IMR-90 (cell line): Measurements from ENCODE around the gene DOLPP1. TPM values are rescaled to one million over a fixed set of nuclear protein-coding genes. Genes with fewer than 3 reads are reported as not detected.

Source experiments
- ATAC-seq: fragments of 200-7000 bp; cut with Tn5 transposase; 2 replicates; pipeline ENCODE4 v1.9.1; 2020; ENCODE audit warnings: low read depth, mild to moderate bottlenecking, moderate library complexity
- BruUV-seq: library from RNA; stranded (reverse); fragments of 400-500 nt; replicated peaks from 2 replicates; lab custom pipeline; 2021; lab: Mats Ljungman, UMichigan
- CTCF ChIA-PET: fragments of 300-600 bp; formaldehyde crosslinking; extraction: SDS; loops from one replicate; lab custom pipeline; 2021; ENCODE audit warnings: antibody characterized with exemption; lab: Yijun Ruan, JAX
- POLR2A ChIA-PET: fragments of 300-600 bp; sonication (Branson Sonifier 250); formaldehyde crosslinking; loops from one replicate; lab custom pipeline; 2022; ENCODE audit warnings: antibody characterized with exemption; ENCODE audit not compliant: unreplicated experiment; lab: Charles Lee
- DNase-seq: peaks from one replicate; pipeline ENCODE4 v3.0.0; 2013
- H2AFZ ChIP-seq: replicated peaks from 2 replicates; pipeline ENCODE3; 2013; ENCODE audit warnings: low read length, mild to moderate bottlenecking; ENCODE audit not compliant: poor library complexity
- H2AK5ac ChIP-seq: 2 replicates; pipeline ENCODE4 v1.6.1; 2013; ENCODE audit warnings: low read depth, low read length, inconsistent platforms
- H2AK9ac ChIP-seq: replicated peaks from 2 replicates; pipeline ENCODE3; 2013; ENCODE audit warnings: mild to moderate bottlenecking, low read depth, low read length, moderate library complexity; ENCODE audit not compliant: poor library complexity
- H2BK120ac ChIP-seq: 2 replicates; pipeline ENCODE4 v1.6.1; 2013; ENCODE audit warnings: low read depth, low read length, inconsistent platforms
- H2BK15ac ChIP-seq: 3 replicates; pipeline ENCODE4 v1.6.1; 2013; ENCODE audit warnings: low read depth, low read length, inconsistent platforms
- H2BK20ac ChIP-seq: 2 replicates; pipeline ENCODE4 v1.6.1; 2013; ENCODE audit warnings: low read depth, mild to moderate bottlenecking, inconsistent platforms, low read length, moderate library complexity
- H2BK5ac ChIP-seq: 2 replicates; pipeline ENCODE4 v1.6.1; 2013; ENCODE audit warnings: mild to moderate bottlenecking, low read depth, low read length, inconsistent platforms; ENCODE audit not compliant: poor library complexity, severe bottlenecking
- H3K14ac ChIP-seq: replicated peaks from 2 replicates; pipeline ENCODE4 v1.6.1; 2013; ENCODE audit warnings: low read depth, low read length, inconsistent platforms
- H3K18ac ChIP-seq: 2 replicates; pipeline ENCODE4 v1.6.1; 2013; ENCODE audit warnings: low read depth, low read length, control low read depth
- H3K23ac ChIP-seq: 2 replicates; pipeline ENCODE4 v1.6.1; 2013; ENCODE audit warnings: low read depth, low read length, inconsistent platforms
- H3K27ac ChIP-seq: 2 replicates; pipeline ENCODE4 v1.5.1; 2013; ENCODE audit warnings: mild to moderate bottlenecking, control low read depth, low read length; ENCODE audit not compliant: insufficient read depth
- H3K27me3 ChIP-seq: 2 replicates; pipeline ENCODE4 v1.6.1; 2013; ENCODE audit warnings: low read length; ENCODE audit not compliant: control insufficient read depth, insufficient read depth
- H3K36me3 ChIP-seq: 2 replicates; pipeline ENCODE4 v1.6.1; 2013; ENCODE audit warnings: low read length, mixed read lengths; ENCODE audit not compliant: control insufficient read depth, insufficient read depth
- H3K4ac ChIP-seq: 2 replicates; pipeline ENCODE4 v1.6.1; 2013; ENCODE audit warnings: low read depth, low read length, inconsistent platforms
- H3K4me1 ChIP-seq: 2 replicates; pipeline ENCODE4 v1.6.1; 2013; ENCODE audit warnings: low read length, mixed read lengths; ENCODE audit not compliant: control insufficient read depth, insufficient read depth
- H3K4me2 ChIP-seq: 2 replicates; pipeline ENCODE4 v1.6.1; 2013; ENCODE audit warnings: low read depth, mild to moderate bottlenecking, control low read depth, low read length, moderate library complexity
- H3K4me3 ChIP-seq: 2 replicates; pipeline ENCODE4 v1.5.1; 2013; ENCODE audit warnings: low read depth, mild to moderate bottlenecking, control low read depth, low read length, moderate library complexity; ENCODE audit not compliant: insufficient read depth
- H3K56ac ChIP-seq: 2 replicates; pipeline ENCODE4 v1.6.1; 2013; ENCODE audit warnings: low read length, inconsistent platforms; ENCODE audit not compliant: insufficient read depth; ENCODE audit errors: extremely low read depth
- H3K79me1 ChIP-seq, 2 experiments: 2 replicates each; pipeline ENCODE4 v1.6.1; 2013; ENCODE audit warnings: low read length in 2 of 2, inconsistent platforms in 1 of 2, low read depth in 1 of 2
- H3K9ac ChIP-seq: 2 replicates; pipeline ENCODE4 v1.6.1; 2013; ENCODE audit warnings: low read depth, low read length, control low read depth
- H3K9me1 ChIP-seq: 2 replicates; pipeline ENCODE4 v1.6.1; 2013; ENCODE audit warnings: low read length, inconsistent platforms; ENCODE audit not compliant: insufficient read depth
- H3K9me3 ChIP-seq: 2 replicates; pipeline ENCODE4 v1.6.1; 2013; ENCODE audit warnings: low read length; ENCODE audit not compliant: control insufficient read depth, insufficient read depth
- H4K20me1 ChIP-seq: 2 replicates; pipeline ENCODE4 v1.6.1; 2013; ENCODE audit warnings: low read length, inconsistent platforms; ENCODE audit not compliant: insufficient read depth
- H4K5ac ChIP-seq: 2 replicates; pipeline ENCODE4 v1.6.1; 2013; ENCODE audit warnings: mild to moderate bottlenecking, low read depth, low read length, control low read depth
- H4K8ac ChIP-seq, 2 experiments: 2 replicates each; pipeline ENCODE4 v1.6.1; 2013; ENCODE audit warnings: low read depth in 2 of 2, low read length in 2 of 2, control low read depth in 1 of 2, inconsistent platforms in 1 of 2
- H4K91ac ChIP-seq: 2 replicates; pipeline ENCODE4 v1.6.1; 2013; ENCODE audit warnings: low read depth, low read length, inconsistent platforms; ENCODE audit not compliant: insufficient read depth
- BHLHE40 ChIP-seq: fragments of 150-350 bp; IDR thresholded peaks from 2 replicates; pipeline ENCODE4 v1.6.1; 2016; ENCODE audit warnings: mild to moderate bottlenecking, low read depth, low read length
- CEBPB ChIP-seq: IDR thresholded peaks from 2 replicates; pipeline ENCODE4 v1.6.1; 2012; ENCODE audit warnings: low read depth, low read length, improper control_type of control experiment
- CHD1 ChIP-seq: IDR thresholded peaks from 2 replicates; pipeline ENCODE4 v1.6.1; 2012; ENCODE audit warnings: low read depth, low read length, improper control_type of control experiment
- FOS ChIP-seq: fragments of 150-350 bp; IDR thresholded peaks from 2 replicates; pipeline ENCODE4 v1.6.1; 2016; ENCODE audit warnings: low read depth, low read length
- MAFK ChIP-seq: IDR thresholded peaks from 2 replicates; pipeline ENCODE4 v1.6.1; 2012; ENCODE audit warnings: low read depth, low read length, improper control_type of control experiment
- MAZ ChIP-seq: IDR thresholded peaks from 2 replicates; pipeline ENCODE4 v1.6.1; 2012; ENCODE audit warnings: low read depth, mild to moderate bottlenecking, low read length, improper control_type of control experiment, moderate library complexity, borderline replicate concordance
- MXI1 ChIP-seq: IDR thresholded peaks from 2 replicates; pipeline ENCODE4 v1.6.1; 2012; ENCODE audit warnings: low read depth, mild to moderate bottlenecking, low read length, moderate library complexity, borderline replicate concordance
- NFE2L2 ChIP-seq: fragments of 150-350 bp; IDR thresholded peaks from 2 replicates; pipeline ENCODE4 v1.6.1; 2016; ENCODE audit warnings: low read depth, mild to moderate bottlenecking, low read length
- POLR2A ChIP-seq: IDR thresholded peaks from 2 replicates; pipeline ENCODE4 v1.6.1; 2012; ENCODE audit warnings: mild to moderate bottlenecking, low read depth, low read length
- RAD21 ChIP-seq: IDR thresholded peaks from 2 replicates; pipeline ENCODE4 v1.6.1; 2012; ENCODE audit warnings: low read length, improper control_type of control experiment
- RCOR1 ChIP-seq: IDR thresholded peaks from 2 replicates; pipeline ENCODE4 v1.6.1; 2012; ENCODE audit warnings: mild to moderate bottlenecking, low read length, improper control_type of control experiment; ENCODE audit not compliant: insufficient replicate concordance
- RFX5 ChIP-seq: IDR thresholded peaks from 2 replicates; pipeline ENCODE4 v1.8.0; 2012; ENCODE audit warnings: low read depth, mild to moderate bottlenecking, low read length, moderate library complexity
- SMC3 ChIP-seq: fragments of 150-350 bp; IDR thresholded peaks from 2 replicates; pipeline ENCODE4 v1.6.1; 2016; ENCODE audit warnings: low read depth, mild to moderate bottlenecking, antibody characterized with exemption, low read length, moderate library complexity
- WGBS, 2 experiments: methylation state at CpG; one replicate each; pipeline versions ENCODE4 v1.1.5 to v1.1.7; 2013; ENCODE audit warnings: missing lambda C conversion rate in 2 of 2; ENCODE audit not compliant: insufficient read length in 1 of 2; ENCODE audit errors: extremely low coverage in 2 of 2; 5-methylcytosine and 5-hydroxymethylcytosine counted together
- dilution Hi-C: fragments of 300-500 bp; cut with HindIII; formaldehyde crosslinking; loops from one replicate; pipeline ENCODE4 v1.14.3; 2018; ENCODE audit warnings: low sequenced_read_pairs; ENCODE audit not compliant: unreplicated experiment
- in situ Hi-C: fragments of 300-500 bp; cut with MboI; formaldehyde crosslinking; loops from 3 replicates; pipeline ENCODE4 v1.14.3; 2019; ENCODE audit warnings: low sequenced_read_pairs, inconsistent platforms, mixed read lengths
- intact Hi-C: fragments of 100-400 bp; cut with micrococcal nuclease; formaldehyde crosslinking; loops from 2 replicates; pipeline ENCODE4 v1.10.0; 2022
- polyA plus RNA-seq, 3 experiments: library from polyadenylated mRNA; depleted of rRNA; stranded (reverse); fragments of >200 nt; gene quantifications; 2 replicates each; pipeline ENCODE4 v1.2.3, GENCODE V29; 2012; ENCODE audit warnings: low replicate concordance in 1 of 3
- total RNA-seq: library from RNA; depleted of rRNA; stranded (reverse); fragments of >200 nt; gene quantifications from 2 replicates; pipeline ENCODE4 v1.2.3, GENCODE V29; 2012
- TF ChIP-seq, protein P1 (sequence below): fragments of 150-350 bp; IDR thresholded peaks from 2 replicates; pipeline ENCODE4 v1.6.1; 2017; ENCODE audit warnings: mild to moderate bottlenecking, antibody characterized with exemption, low read length, low read depth
- TF ChIP-seq, protein P2 (sequence below): fragments of 150-350 bp; IDR thresholded peaks from 2 replicates; pipeline ENCODE4 v1.6.1; 2016; ENCODE audit warnings: low read depth, mild to moderate bottlenecking, low read length, moderate library complexity, borderline replicate concordance
- TF ChIP-seq, protein P3 (sequence below): conservative IDR thresholded peaks from 2 replicates; pipeline ENCODE4 v1.5.1; 2012; ENCODE audit warnings: mild to moderate bottlenecking, low read depth, low read length, improper control_type of control experiment

Gene DOLPP1
- total and polyA plus RNA-seq, 2 of the 4 experiments (the other 2 are of a cell fraction) = 7.0 to 16.5 TPM

DNA sequence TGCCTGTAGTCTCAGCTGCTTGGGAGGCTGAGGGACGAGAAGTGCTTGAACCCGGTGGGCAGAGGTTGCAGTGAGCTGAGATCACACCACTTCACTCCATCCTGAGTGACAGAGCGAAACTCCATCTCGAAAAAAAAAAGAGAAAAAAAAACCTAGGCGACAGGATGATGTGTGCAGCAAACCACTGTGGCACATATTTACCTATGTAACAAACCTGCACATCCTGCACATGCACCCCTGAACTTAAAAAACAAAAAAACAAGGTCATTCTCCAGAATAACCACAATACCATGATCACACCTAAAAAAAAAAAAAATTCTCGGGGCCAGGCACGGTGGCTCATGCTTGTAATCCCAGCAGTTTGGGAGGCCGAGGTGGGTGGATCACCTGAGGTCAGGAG, 7.5 kb upstream of the DOLPP1 start:
- Histone ChIP-seq H4K8ac (no peak overlapping the region), H2AK5ac (no peak overlapping the region), H2BK5ac (no peak overlapping the region), H3K9me1 (0 out of 2 replicates have a peak, but pooled peaks cover 6% of the 10 kb centered on the region), H3K14ac (no peak overlapping the region), H3K36me3 (peaks cover 3% of the 10 kb centered on the region; the same call in 1 of the 2 replicates), H2BK15ac (no peak overlapping the region), H3K9ac (no peak overlapping the region), H3K56ac (no peak overlapping the region), H2BK20ac (no peak overlapping the region), H2AFZ (no peak overlapping the region), H3K27ac (no peak overlapping the region), H4K91ac (no peak overlapping the region), H3K4me2 (no peak overlapping the region), H3K4me3 (no peak overlapping the region), H4K5ac (no peak overlapping the region), H2AK9ac (no peak overlapping the region), H3K27me3 (no peaks in the 10 kb centered on the region), H3K4me1 (no peaks in the 10 kb centered on the region), H3K79me1 (no peaks in the 10 kb centered on the region), H3K23ac (no peak overlapping the region), H3K18ac (no peak overlapping the region), H2BK120ac (no peak overlapping the region), H4K20me1 (no peaks in the 10 kb centered on the region), H3K4ac (no peak overlapping the region), H3K9me3 (no peaks in the 10 kb centered on the region)
- ChIA-PET CTCF (no interaction called here), POLR2A (no interaction called here)
- TF ChIP-seq RCOR1 (no peak), BHLHE40 (no peak), FOS (no peak), CHD1 (no peak), NFE2L2 (no peak), MXI1 (no peak), MAFK (no peak), MAZ (no peak), CEBPB (no peak), POLR2A (no peak), RAD21 (no peak), SMC3 (no peak), RFX5 (no peak)
- TF ChIP-seq, protein P1, sequence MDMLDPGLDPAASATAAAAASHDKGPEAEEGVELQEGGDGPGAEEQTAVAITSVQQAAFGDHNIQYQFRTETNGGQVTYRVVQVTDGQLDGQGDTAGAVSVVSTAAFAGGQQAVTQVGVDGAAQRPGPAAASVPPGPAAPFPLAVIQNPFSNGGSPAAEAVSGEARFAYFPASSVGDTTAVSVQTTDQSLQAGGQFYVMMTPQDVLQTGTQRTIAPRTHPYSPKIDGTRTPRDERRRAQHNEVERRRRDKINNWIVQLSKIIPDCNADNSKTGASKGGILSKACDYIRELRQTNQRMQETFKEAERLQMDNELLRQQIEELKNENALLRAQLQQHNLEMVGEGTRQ = no peak
- TF ChIP-seq, protein P2, sequence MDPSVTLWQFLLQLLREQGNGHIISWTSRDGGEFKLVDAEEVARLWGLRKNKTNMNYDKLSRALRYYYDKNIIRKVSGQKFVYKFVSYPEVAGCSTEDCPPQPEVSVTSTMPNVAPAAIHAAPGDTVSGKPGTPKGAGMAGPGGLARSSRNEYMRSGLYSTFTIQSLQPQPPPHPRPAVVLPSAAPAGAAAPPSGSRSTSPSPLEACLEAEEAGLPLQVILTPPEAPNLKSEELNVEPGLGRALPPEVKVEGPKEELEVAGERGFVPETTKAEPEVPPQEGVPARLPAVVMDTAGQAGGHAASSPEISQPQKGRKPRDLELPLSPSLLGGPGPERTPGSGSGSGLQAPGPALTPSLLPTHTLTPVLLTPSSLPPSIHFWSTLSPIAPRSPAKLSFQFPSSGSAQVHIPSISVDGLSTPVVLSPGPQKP = no peak
- TF ChIP-seq, protein P3, sequence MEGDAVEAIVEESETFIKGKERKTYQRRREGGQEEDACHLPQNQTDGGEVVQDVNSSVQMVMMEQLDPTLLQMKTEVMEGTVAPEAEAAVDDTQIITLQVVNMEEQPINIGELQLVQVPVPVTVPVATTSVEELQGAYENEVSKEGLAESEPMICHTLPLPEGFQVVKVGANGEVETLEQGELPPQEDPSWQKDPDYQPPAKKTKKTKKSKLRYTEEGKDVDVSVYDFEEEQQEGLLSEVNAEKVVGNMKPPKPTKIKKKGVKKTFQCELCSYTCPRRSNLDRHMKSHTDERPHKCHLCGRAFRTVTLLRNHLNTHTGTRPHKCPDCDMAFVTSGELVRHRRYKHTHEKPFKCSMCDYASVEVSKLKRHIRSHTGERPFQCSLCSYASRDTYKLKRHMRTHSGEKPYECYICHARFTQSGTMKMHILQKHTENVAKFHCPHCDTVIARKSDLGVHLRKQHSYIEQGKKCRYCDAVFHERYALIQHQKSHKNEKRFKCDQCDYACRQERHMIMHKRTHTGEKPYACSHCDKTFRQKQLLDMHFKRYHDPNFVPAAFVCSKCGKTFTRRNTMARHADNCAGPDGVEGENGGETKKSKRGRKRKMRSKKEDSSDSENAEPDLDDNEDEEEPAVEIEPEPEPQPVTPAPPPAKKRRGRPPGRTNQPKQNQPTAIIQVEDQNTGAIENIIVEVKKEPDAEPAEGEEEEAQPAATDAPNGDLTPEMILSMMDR = no peak
- WGBS, 2 experiments = 100% methylated on average over 1 of the region's 8 CpGs; no CpG with 5 or more reads in 1 of the 2 experiments
- DNase-seq = no peak
- dilution Hi-C loops (no loop called here), in situ Hi-C loops (no loop called here), intact Hi-C loops (no loop called here)
- no TSS peak for BruUV-seq
- no peak for ATAC-seq
